ENCODE measurements around the gene C2orf92. TPM values are rescaled to one million over a fixed set of nuclear protein-coding genes. Genes with fewer than 3 reads are reported as not detected.

C2orf92 gene
- total and polyA plus RNA-seq, 7 donors = 2.9 to 22.7 (median 6.0) TPM; not detected in 2

GRCh38 chr2:97741686-97742085 lies 72.2 kb downstream of the C2orf92 start:
- no peaks in the 10 kb centered on the region for H3K36me3 ChIP-seq
- WGBS, 2 donors = 72 to 84% methylated on average over 4 of the region's 4 CpGs
- no peaks in the 10 kb centered on the region for H3K9me3 ChIP-seq
- intact Hi-C loops (cut with DNase I) = no loop called here
- peaks cover 0 to 16% (median 10%) of the 10 kb centered on the region in 4 donors for H3K4me1 ChIP-seq
- TF ChIP-seq EP300 (IDR thresholded peaks at IDR 0.05) = no peak
- no peak for DNase-seq
- no peaks in the 10 kb centered on the region for H3K27me3 ChIP-seq
- H3K27ac ChIP-seq = no peak overlapping the region
- no peak overlapping the region for H3K4me3 ChIP-seq

- Histone ChIP-seq H3K4me1 (peaks cover 0 to 23% (median 14%) of the 10 kb centered on the region in 4 donors), H3K4me3 (no peak overlapping the region), H3K27me3 (no peaks in the 10 kb centered on the region), H3K36me3 (no peaks in the 10 kb centered on the region), H3K27ac (no peak overlapping the region), H3K9me3 (no peaks in the 10 kb centered on the region)
- WGBS, 2 donors = 75 to 79% methylated on average over 4 of the region's 4 CpGs
- no peak for DNase-seq
- intact Hi-C loops (cut with DNase I) = no loop called here
- TF ChIP-seq CTCF (IDR thresholded peaks at IDR 0.05) (no peak), POLR2A (IDR thresholded peaks at IDR 0.05) (no peak), EP300 (IDR thresholded peaks at IDR 0.05) (no peak), POLR2AphosphoS5 (IDR thresholded peaks at IDR 0.05) (no peak)
Observed at GRCh38 chr2:97742381-97742847, 72.9 kb downstream of the C2orf92 start.

GRCh38 chr2:97743913-97744312 lies 74.4 kb downstream of the C2orf92 start:
- H3K36me3 ChIP-seq = no peaks in the 10 kb centered on the region
- H3K9me3 ChIP-seq = no peaks in the 10 kb centered on the region
- WGBS, 2 donors = 96 to 97% methylated on average over 6 of the region's 6 CpGs
- H3K27ac ChIP-seq = no peak overlapping the region
- intact Hi-C loops (cut with DNase I) = no loop called here
- DNase-seq = no peak
- H3K4me1 ChIP-seq = peaks cover 0 to 34% (median 15%) of the 10 kb centered on the region in 4 donors
- TF ChIP-seq POLR2AphosphoS5 (IDR thresholded peaks at IDR 0.05) (no peak), EP300 (IDR thresholded peaks at IDR 0.05) (no peak), CTCF (IDR thresholded peaks at IDR 0.05) (no peak), POLR2A (IDR thresholded peaks at IDR 0.05) (no peak)
- no peak overlapping the region for H3K4me3 ChIP-seq
- H3K27me3 ChIP-seq = no peaks in the 10 kb centered on the region

GRCh38 chr2:97745474-97746174 lies 76.1 kb downstream of the C2orf92 start:
- no peaks in the 10 kb centered on the region for H3K36me3 ChIP-seq
- 38 to 43% methylated on average over 10 of the region's 10 CpGs for WGBS, 2 donors
- TF ChIP-seq POLR2AphosphoS5 (IDR thresholded peaks at IDR 0.05) (peak in 3 of 4 donors; percentile 65 to 79 (median 78)), POLR2A (IDR thresholded peaks at IDR 0.05) (no peak), EP300 (IDR thresholded peaks at IDR 0.05) (no peak), CTCF (IDR thresholded peaks at IDR 0.05) (no peak)
- H3K4me1 ChIP-seq = peaks cover 0 to 34% (median 15%) of the 10 kb centered on the region in 4 donors
- H3K4me3 ChIP-seq = no peak overlapping the region
- H3K27ac ChIP-seq = peak overlapping the region in 3 of 4 donors; percentile 9 to 30 (median 12)
- H3K9me3 ChIP-seq = no peaks in the 10 kb centered on the region
- no peaks in the 10 kb centered on the region for H3K27me3 ChIP-seq
- DNase-seq = no peak
- intact Hi-C loops (cut with DNase I) = no loop called here

GRCh38 chr2:97747285-97747684 lies 77.8 kb downstream of the C2orf92 start:
- no peak for DNase-seq
- Histone ChIP-seq H3K36me3 (no peaks in the 10 kb centered on the region), H3K4me1 (peaks cover 0 to 40% (median 15%) of the 10 kb centered on the region in 4 donors), H3K27ac (peak overlapping the region in 1 of 4 donors; percentile 33), H3K4me3 (no peak overlapping the region), H3K27me3 (no peaks in the 10 kb centered on the region), H3K9me3 (no peaks in the 10 kb centered on the region)
- intact Hi-C loops (cut with DNase I) = no loop called here
- 64 to 79% methylated on average over 3 of the region's 3 CpGs for WGBS, 2 donors
- TF ChIP-seq CTCF (IDR thresholded peaks at IDR 0.05) (no peak), POLR2AphosphoS5 (IDR thresholded peaks at IDR 0.05) (no peak), EP300 (IDR thresholded peaks at IDR 0.05) (no peak), POLR2A (IDR thresholded peaks at IDR 0.05) (no peak)

Measured in sigmoid colon (tissue), 7 donors.